ENCODE data around the gene RAX. TPM values are rescaled to one million over a fixed set of nuclear protein-coding genes. Genes with fewer than 3 reads are reported as not detected.

Gene RAX
- total and polyA plus RNA-seq, 2 of the 4 experiments (the other 2 are of a cell fraction): not detected

DNA sequence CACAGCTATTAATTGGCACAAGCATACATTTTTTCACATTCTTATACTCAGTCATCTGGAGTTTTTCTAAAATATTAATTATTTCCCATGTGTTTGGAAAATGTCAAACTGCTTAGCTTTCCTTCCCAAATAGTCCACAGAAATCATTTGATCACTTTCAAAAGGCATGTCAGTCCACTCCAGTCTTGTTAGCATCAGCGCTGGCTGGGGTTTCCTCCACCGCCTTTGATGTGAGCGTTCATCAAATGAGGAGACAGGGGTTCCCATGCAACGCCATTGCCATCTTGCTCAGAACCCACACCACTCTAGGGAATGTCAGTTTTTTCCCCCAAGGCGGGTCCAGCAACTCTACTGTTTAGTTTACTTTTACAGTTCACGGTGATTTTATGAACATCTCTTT, 13.1 kb upstream of the RAX start:
- 20% methylated on average over 2 of the region's 6 CpGs; no CpG with 5 or more reads in 1 of the 2 experiments for WGBS, 2 experiments (ENCODE audit: extremely low coverage in 2 of 2, insufficient read length in 1 of 2)
- ATAC-seq (ENCODE audit: low read depth) (no peak), DNase-seq (no peak)
- CTCF ChIA-PET: interaction anchor here (1.4 kb wide), 1 partner anchor 34 kb away, joined by 3 read pairs; no protein-coding TSS in a partner anchor
- Histone ChIP-seq H3K18ac (ENCODE audit: low read depth, low read length) (no peak overlapping the region), H3K9ac (ENCODE audit: low read depth, low read length) (no peak overlapping the region), H2AK5ac (ENCODE audit: low read depth, low read length) (no peak overlapping the region), H2AK9ac (replicated peaks; ENCODE audit: low read depth, low read length, poor library complexity) (no peak overlapping the region), H4K20me1 (ENCODE audit: insufficient read depth, low read length) (no peaks in the 10 kb centered on the region), H3K14ac (replicated peaks; ENCODE audit: low read depth, low read length) (no peak overlapping the region), H3K4ac (ENCODE audit: low read depth, low read length) (no peak overlapping the region), H3K27me3 (ENCODE audit: control insufficient read depth, insufficient read depth, low read length) (peaks cover 46% of the 10 kb centered on the region), H2AFZ (replicated peaks; ENCODE audit: low read length, poor library complexity) (no peak overlapping the region), H2BK15ac (ENCODE audit: low read depth, low read length) (no peak overlapping the region), H2BK5ac (ENCODE audit: low read depth, low read length, poor library complexity, severe bottlenecking) (no peak overlapping the region), H3K4me2 (ENCODE audit: low read depth, low read length) (no peak overlapping the region), H2BK120ac (ENCODE audit: low read depth, low read length) (no peak overlapping the region), H2BK20ac (ENCODE audit: low read depth, low read length) (no peak overlapping the region), H3K27ac (ENCODE audit: insufficient read depth, low read length) (no peak overlapping the region), H3K56ac (ENCODE audit: extremely low read depth, insufficient read depth, low read length) (no peak overlapping the region), H3K36me3 (ENCODE audit: control insufficient read depth, insufficient read depth, low read length) (no peaks in the 10 kb centered on the region), H3K9me1 (ENCODE audit: insufficient read depth, low read length) (no peaks in the 10 kb centered on the region), H3K9me3 (ENCODE audit: control insufficient read depth, insufficient read depth, low read length) (peaks cover 3% of the 10 kb centered on the region; the same call in 1 of the 2 replicates), H4K5ac (ENCODE audit: low read depth, low read length) (no peak overlapping the region), H3K79me1 (ENCODE audit: low read depth in 1 of 2, low read length in 2 of 2) (no peaks in the 10 kb centered on the region), H3K4me3 (ENCODE audit: insufficient read depth, low read depth, low read length) (no peak overlapping the region), H3K23ac (ENCODE audit: low read depth, low read length) (no peak overlapping the region), H4K91ac (ENCODE audit: insufficient read depth, low read depth, low read length) (no peak overlapping the region), H4K8ac (ENCODE audit: low read depth in 2 of 2, low read length in 2 of 2) (no peak overlapping the region), H3K4me1 (ENCODE audit: control insufficient read depth, insufficient read depth, low read length) (no peaks in the 10 kb centered on the region)
- BruUV-seq (replicated peaks): no TSS peak
- intact Hi-C loops (cut with micrococcal nuclease): no loop called here
- dilution Hi-C loops (cut with HindIII; ENCODE audit: low sequenced_read_pairs, unreplicated experiment): no loop called here
- POLR2A ChIA-PET (ENCODE audit: unreplicated experiment): no interaction called here
- in situ Hi-C loops (cut with MboI; ENCODE audit: low sequenced_read_pairs): no loop called here
- TF ChIP-seq SMC3 (IDR thresholded peaks at IDR 0.05; ENCODE audit: low read depth, low read length) (no peak), CHD1 (IDR thresholded peaks at IDR 0.05; ENCODE audit: low read depth, low read length) (no peak), FOS (IDR thresholded peaks at IDR 0.05; ENCODE audit: low read depth, low read length) (no peak), RFX5 (IDR thresholded peaks at IDR 0.05; ENCODE audit: low read depth, low read length) (no peak), BHLHE40 (IDR thresholded peaks at IDR 0.05; ENCODE audit: low read depth, low read length) (no peak), RCOR1 (IDR thresholded peaks at IDR 0.05; ENCODE audit: insufficient replicate concordance, low read length) (no peak), MAZ (IDR thresholded peaks at IDR 0.05; ENCODE audit: borderline replicate concordance, low read depth, low read length) (no peak), POLR2A (IDR thresholded peaks at IDR 0.05; ENCODE audit: low read depth, low read length) (no peak), NFE2L2 (IDR thresholded peaks at IDR 0.05; ENCODE audit: low read depth, low read length) (no peak)
- TF ChIP-seq, protein P1, sequence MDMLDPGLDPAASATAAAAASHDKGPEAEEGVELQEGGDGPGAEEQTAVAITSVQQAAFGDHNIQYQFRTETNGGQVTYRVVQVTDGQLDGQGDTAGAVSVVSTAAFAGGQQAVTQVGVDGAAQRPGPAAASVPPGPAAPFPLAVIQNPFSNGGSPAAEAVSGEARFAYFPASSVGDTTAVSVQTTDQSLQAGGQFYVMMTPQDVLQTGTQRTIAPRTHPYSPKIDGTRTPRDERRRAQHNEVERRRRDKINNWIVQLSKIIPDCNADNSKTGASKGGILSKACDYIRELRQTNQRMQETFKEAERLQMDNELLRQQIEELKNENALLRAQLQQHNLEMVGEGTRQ (IDR thresholded peaks at IDR 0.05; ENCODE audit: low read depth, low read length): no peak
- TF ChIP-seq, protein P2, sequence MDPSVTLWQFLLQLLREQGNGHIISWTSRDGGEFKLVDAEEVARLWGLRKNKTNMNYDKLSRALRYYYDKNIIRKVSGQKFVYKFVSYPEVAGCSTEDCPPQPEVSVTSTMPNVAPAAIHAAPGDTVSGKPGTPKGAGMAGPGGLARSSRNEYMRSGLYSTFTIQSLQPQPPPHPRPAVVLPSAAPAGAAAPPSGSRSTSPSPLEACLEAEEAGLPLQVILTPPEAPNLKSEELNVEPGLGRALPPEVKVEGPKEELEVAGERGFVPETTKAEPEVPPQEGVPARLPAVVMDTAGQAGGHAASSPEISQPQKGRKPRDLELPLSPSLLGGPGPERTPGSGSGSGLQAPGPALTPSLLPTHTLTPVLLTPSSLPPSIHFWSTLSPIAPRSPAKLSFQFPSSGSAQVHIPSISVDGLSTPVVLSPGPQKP (IDR thresholded peaks at IDR 0.05; ENCODE audit: borderline replicate concordance, low read depth, low read length): no peak
- TF ChIP-seq, protein P3, sequence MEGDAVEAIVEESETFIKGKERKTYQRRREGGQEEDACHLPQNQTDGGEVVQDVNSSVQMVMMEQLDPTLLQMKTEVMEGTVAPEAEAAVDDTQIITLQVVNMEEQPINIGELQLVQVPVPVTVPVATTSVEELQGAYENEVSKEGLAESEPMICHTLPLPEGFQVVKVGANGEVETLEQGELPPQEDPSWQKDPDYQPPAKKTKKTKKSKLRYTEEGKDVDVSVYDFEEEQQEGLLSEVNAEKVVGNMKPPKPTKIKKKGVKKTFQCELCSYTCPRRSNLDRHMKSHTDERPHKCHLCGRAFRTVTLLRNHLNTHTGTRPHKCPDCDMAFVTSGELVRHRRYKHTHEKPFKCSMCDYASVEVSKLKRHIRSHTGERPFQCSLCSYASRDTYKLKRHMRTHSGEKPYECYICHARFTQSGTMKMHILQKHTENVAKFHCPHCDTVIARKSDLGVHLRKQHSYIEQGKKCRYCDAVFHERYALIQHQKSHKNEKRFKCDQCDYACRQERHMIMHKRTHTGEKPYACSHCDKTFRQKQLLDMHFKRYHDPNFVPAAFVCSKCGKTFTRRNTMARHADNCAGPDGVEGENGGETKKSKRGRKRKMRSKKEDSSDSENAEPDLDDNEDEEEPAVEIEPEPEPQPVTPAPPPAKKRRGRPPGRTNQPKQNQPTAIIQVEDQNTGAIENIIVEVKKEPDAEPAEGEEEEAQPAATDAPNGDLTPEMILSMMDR (conservative IDR thresholded peaks at IDR 0.05; ENCODE audit: low read depth, low read length): no peak

Measured in IMR-90 (cell line).